Activated CD8-positive, alpha-beta memory T cell treated with anti-CD3 and anti-CD28 coated beads, Interleukin-2, amount 10 ng/mL, durations not matched to agents 7 days and 5 days (primary cell): ENCODE data around the gene SYNPO. TPM values are rescaled to one million over a fixed set of nuclear protein-coding genes. Genes with fewer than 3 reads are reported as not detected.

ENCODE experiments used
- ATAC-seq: fragments of 150-1000 bp; cut with Tn5 transposase; one replicate; pipeline ENCODE4 v1.10.0; 2021; ENCODE audit warnings: moderate library complexity
- CTCF ChIA-PET: fragments of 350-600 bp; sonication (Branson Sonifier 250); formaldehyde crosslinking; loops from one replicate; lab custom pipeline; 2021; ENCODE audit warnings: antibody characterized with exemption; lab: Charles Lee
- DNase-seq: peaks from one replicate; pipeline ENCODE4 v3.0.0-alpha.2; 2020
- H3K27ac Mint-ChIP-seq: one replicate; pipeline ENCODE4 v1.8.0; 2021; ENCODE audit warnings: mild to moderate bottlenecking, mixed read lengths
- H3K27me3 Mint-ChIP-seq: one replicate; pipeline ENCODE4 v1.8.0; 2021; ENCODE audit warnings: mixed read lengths
- H3K36me3 Mint-ChIP-seq: one replicate; pipeline ENCODE4 v1.8.0; 2021; ENCODE audit warnings: mild to moderate bottlenecking, mixed read lengths
- H3K4me1 Mint-ChIP-seq: one replicate; pipeline ENCODE4 v1.8.0; 2021; ENCODE audit warnings: mixed read lengths
- H3K4me3 Mint-ChIP-seq: one replicate; pipeline ENCODE4 v1.8.0; 2021; ENCODE audit warnings: mild to moderate bottlenecking, moderate library complexity, mixed read lengths
- H3K9me3 Mint-ChIP-seq: one replicate; pipeline ENCODE4 v1.8.0; 2022; ENCODE audit warnings: low read depth, mixed read lengths
- total RNA-seq, 2 experiments: library from RNA; stranded (reverse); gene quantifications; one replicate each; pipeline ENCODE4 v1.2.3, GENCODE V29; 2021

SYNPO gene
- under 1 TPM; 0.05 to 0.09 TPM for total RNA-seq

GRCh38 chr5:150640311-150641005, at the start of gene SYNPO:
TSS of gene SYNPO (plus strand) at chr5:150640660. CDS start at chr5:150648276, 7,616 bp downstream.
- Mint-ChIP-seq H3K27me3 (peaks cover 30% of the 10 kb centered on the region), H3K36me3 (no peaks in the 10 kb centered on the region), H3K4me1 (no peaks in the 10 kb centered on the region), H3K4me3 (no peak within 1 kb of the TSS), H3K9me3 (no peaks in the 10 kb centered on the region), H3K27ac (no peak within 1 kb of the TSS)
- DNase-seq (no peak), ATAC-seq (no peak)
- CTCF ChIA-PET = no interaction called here

DNA sequence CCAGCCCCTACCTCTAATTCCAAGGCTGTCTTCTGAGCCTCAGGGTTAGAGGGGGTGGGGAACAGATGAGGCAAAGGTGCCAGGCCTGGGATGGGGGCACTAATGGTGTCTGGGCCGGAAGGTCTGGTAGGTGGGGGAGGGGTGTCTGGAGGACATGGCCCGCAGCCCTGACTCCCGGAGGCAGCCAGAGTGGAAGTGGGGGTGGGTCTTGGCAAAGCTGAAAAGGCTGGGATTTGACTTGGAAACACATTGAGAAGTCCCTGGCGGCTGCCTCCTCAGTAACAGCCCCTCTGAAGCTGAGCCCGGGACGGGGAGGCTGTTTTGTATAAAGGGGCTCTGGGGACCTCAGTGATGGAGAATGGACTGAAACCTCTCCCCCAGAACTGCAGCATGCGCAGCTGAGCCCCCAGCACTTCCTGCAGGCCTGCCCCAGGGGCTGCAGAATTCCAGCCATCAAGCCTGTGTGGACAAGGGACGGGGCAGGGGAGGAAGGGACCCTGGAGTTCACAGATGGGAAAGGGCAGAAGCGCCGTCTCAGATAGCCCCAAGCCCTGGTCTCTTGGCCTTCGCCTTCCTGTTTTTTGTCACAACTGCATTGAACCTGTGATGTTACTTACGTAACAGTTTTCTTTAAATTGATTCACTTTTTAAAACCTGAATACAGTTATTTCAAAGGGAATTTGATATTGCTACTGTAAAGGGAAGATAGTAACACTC, 49.3 kb upstream of the SYNPO start:
- ATAC-seq (no peak), DNase-seq (no peak)
- H3K4me3 Mint-ChIP-seq = no peak overlapping the region
- no peak overlapping the region for H3K27ac Mint-ChIP-seq
- H3K36me3 Mint-ChIP-seq = no peaks in the 10 kb centered on the region
- H3K9me3 Mint-ChIP-seq = no peaks in the 10 kb centered on the region
- CTCF ChIA-PET = no interaction called here
- H3K4me1 Mint-ChIP-seq = no peaks in the 10 kb centered on the region
- H3K27me3 Mint-ChIP-seq = peaks cover 4% of the 10 kb centered on the region

DNA sequence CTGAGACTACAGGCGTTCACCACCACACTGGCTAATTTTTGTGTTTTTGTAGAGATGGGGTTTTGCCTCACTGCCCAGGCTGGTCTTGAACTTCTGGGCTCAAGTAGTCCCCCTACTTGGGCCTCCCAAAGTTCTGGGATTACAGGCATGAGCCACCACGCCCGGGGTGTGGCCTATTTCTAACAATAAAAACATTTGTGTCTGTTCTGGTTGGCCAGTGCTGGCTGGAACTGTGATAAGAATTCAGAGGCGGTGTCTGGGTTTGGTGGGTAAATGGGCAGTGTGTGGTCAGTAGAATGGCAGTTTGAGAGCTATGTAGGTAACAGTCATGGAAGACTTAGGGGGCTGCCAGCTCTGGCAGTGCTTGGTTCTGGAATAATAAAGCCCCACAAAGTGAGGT, 46.9 kb upstream of the SYNPO start:
- ATAC-seq (no peak), DNase-seq (no peak)
- CTCF ChIA-PET = no interaction called here
- peaks cover 4% of the 10 kb centered on the region for H3K27me3 Mint-ChIP-seq
- H3K4me1 Mint-ChIP-seq = no peaks in the 10 kb centered on the region
- no peak overlapping the region for H3K4me3 Mint-ChIP-seq
- no peak overlapping the region for H3K27ac Mint-ChIP-seq
- no peaks in the 10 kb centered on the region for H3K36me3 Mint-ChIP-seq
- H3K9me3 Mint-ChIP-seq = no peaks in the 10 kb centered on the region

DNA sequence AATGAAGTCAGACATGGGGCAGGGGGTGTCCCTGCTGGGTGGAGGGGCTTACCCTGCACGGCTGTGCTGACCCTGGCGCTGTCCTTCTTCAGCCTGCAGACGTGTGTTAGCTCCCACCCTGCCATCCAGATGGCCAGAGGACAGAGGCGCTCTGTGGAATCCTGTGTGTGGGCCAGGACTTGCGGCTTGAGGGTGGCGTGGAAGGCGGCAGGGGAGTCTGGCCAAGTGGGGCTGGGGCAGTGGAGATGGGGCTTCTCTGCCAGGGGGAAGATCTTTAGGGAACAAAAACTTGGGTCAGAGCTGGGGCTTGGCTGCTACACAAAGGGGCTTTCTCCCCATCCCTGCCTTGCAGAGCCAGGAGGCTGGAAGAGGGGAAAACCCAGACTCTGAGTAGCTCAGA, 46.5 kb upstream of the SYNPO start:
- Mint-ChIP-seq H3K36me3 (no peaks in the 10 kb centered on the region), H3K4me1 (no peaks in the 10 kb centered on the region), H3K27ac (no peak overlapping the region), H3K9me3 (no peaks in the 10 kb centered on the region), H3K27me3 (peaks cover 4% of the 10 kb centered on the region), H3K4me3 (no peak overlapping the region)
- no peak for ATAC-seq
- no peak for DNase-seq
- CTCF ChIA-PET = no interaction called here

- CTCF ChIA-PET = no interaction called here
- H3K36me3 Mint-ChIP-seq = no peaks in the 10 kb centered on the region
Observed at GRCh38 chr5:150595466-150596031, 44.9 kb upstream of the SYNPO start.

DNA sequence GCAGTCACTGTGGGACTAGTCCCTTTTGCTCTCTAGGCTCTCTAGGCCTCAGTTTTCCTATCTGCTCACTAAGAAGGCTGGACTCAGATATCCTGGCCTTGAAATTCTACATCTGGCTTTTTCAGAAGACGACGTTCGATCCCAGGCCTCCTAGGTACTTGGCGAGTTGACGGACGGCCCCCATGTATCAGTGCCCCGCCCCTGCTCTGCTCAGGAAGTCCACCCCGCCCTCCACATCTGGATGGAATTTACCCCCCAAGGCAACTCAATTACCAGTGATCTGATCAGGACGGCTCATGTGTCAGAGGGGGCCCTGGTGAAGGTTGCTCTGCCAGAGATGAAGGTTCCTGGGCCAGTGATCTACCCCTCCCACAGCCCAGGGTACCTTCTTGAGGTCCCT, 44.1 kb upstream of the SYNPO start:
- H3K4me1 Mint-ChIP-seq = no peaks in the 10 kb centered on the region
- no peaks in the 10 kb centered on the region for H3K9me3 Mint-ChIP-seq
- DNase-seq (no peak), ATAC-seq (no peak)
- H3K27ac Mint-ChIP-seq = no peak overlapping the region
- no peaks in the 10 kb centered on the region for H3K27me3 Mint-ChIP-seq
- no peak overlapping the region for H3K4me3 Mint-ChIP-seq
- CTCF ChIA-PET = no interaction called here
- no peaks in the 10 kb centered on the region for H3K36me3 Mint-ChIP-seq

More at GRCh38 chr5:150595466-150596031, 44.9 kb upstream of the SYNPO start:
- no peak overlapping the region for H3K4me3 Mint-ChIP-seq
- ATAC-seq = no peak
- H3K27ac Mint-ChIP-seq = no peak overlapping the region
- DNase-seq = no peak
- H3K4me1 Mint-ChIP-seq = no peaks in the 10 kb centered on the region
- no peaks in the 10 kb centered on the region for H3K9me3 Mint-ChIP-seq
- H3K27me3 Mint-ChIP-seq = no peaks in the 10 kb centered on the region

- CTCF ChIA-PET = no interaction called here
- Mint-ChIP-seq H3K36me3 (no peaks in the 10 kb centered on the region), H3K4me3 (no peak overlapping the region), H3K9me3 (no peaks in the 10 kb centered on the region), H3K4me1 (no peaks in the 10 kb centered on the region), H3K27ac (no peak overlapping the region), H3K27me3 (no peaks in the 10 kb centered on the region)
- DNase-seq (no peak), ATAC-seq (no peak)
Observed at GRCh38 chr5:150596826-150597225, 43.6 kb upstream of the SYNPO start.

DNA sequence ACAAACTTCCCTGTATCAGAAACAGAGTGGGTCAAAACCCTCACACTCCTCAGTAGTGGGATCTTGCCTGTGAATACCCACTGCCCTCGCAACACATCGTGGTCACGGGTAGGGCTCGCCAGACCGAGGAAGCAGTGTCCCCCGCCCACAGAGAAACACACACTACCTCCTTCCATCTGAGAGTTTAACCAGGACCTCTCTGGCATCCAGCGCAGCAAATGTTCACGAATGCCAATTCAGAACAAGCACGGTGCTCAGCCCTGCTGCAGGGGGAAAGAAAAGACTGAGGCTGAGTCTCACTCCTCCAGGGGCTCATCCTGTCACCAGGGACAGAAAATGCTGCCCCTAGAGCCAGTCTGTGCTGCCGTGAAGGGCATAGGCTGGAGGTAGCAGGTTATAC, 42.5 kb upstream of the SYNPO start:
- ATAC-seq (no peak), DNase-seq (no peak)
- H3K27ac Mint-ChIP-seq = no peak overlapping the region
- no peaks in the 10 kb centered on the region for H3K4me1 Mint-ChIP-seq
- H3K27me3 Mint-ChIP-seq = no peaks in the 10 kb centered on the region
- no peak overlapping the region for H3K4me3 Mint-ChIP-seq
- CTCF ChIA-PET = no interaction called here
- H3K9me3 Mint-ChIP-seq = no peaks in the 10 kb centered on the region
- no peaks in the 10 kb centered on the region for H3K36me3 Mint-ChIP-seq

GRCh38 chr5:150598821-150599273, 41.6 kb upstream of the SYNPO start:
- H3K36me3 Mint-ChIP-seq = no peaks in the 10 kb centered on the region
- DNase-seq (no peak), ATAC-seq (no peak)
- H3K27ac Mint-ChIP-seq = no peak overlapping the region
- CTCF ChIA-PET = no interaction called here
- no peaks in the 10 kb centered on the region for H3K4me1 Mint-ChIP-seq
- H3K9me3 Mint-ChIP-seq = no peaks in the 10 kb centered on the region
- H3K27me3 Mint-ChIP-seq = no peaks in the 10 kb centered on the region
- H3K4me3 Mint-ChIP-seq = no peak overlapping the region

DNA sequence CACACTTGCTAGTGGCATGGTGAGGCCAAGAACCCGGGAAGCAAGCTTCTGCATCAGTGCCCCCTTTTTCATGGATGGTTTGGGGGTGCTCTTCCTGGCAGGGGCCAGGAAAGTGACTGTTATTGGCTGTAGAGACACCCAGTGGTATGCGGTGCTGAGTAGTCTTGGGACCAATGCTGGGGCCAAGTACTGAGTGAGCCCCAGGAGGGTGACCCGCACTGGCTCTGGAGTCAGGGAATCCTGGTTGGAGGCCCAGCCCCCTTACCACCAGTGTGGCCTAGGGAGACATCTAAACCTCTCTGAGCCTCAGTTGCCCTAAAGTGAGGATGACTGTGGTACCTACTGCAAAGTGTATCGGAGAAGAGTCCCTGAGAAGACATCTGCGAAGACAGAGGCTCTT, 41.2 kb upstream of the SYNPO start:
- CTCF ChIA-PET = no interaction called here
- Mint-ChIP-seq H3K27ac (no peak overlapping the region), H3K4me1 (no peaks in the 10 kb centered on the region), H3K4me3 (no peak overlapping the region), H3K36me3 (no peaks in the 10 kb centered on the region), H3K27me3 (no peaks in the 10 kb centered on the region), H3K9me3 (no peaks in the 10 kb centered on the region)
- DNase-seq (no peak), ATAC-seq (no peak)

DNA sequence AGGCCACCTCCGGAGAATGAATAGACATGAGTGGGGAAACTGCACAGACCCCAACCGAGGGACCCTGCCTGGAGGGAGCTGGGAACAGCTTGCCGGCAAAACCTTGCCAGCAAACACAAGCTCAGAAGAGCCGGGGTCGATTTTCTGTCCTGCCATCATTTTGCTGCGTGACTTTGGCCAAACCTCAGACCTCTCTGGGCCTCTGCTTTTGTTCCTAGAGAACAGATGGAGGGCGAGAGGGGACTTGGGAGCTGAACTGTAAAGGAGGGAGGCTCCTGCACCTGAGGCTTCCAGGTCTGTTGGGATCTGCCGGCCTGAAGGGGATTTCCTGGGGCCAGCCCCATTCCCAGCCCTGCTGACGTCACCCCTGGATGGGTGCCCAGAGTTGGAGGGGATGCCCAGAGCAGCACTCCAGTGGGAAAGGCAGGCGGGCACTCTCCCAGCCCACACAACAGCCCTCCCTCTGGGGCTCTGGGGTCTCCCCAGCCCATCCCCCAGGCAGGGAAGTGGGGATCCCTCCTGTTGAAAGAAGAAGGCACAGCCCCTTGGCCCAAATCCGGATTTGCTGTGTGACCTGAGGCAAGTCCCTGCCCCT, 40.4 kb upstream of the SYNPO start:
- no peaks in the 10 kb centered on the region for H3K27me3 Mint-ChIP-seq
- CTCF ChIA-PET = no interaction called here
- H3K36me3 Mint-ChIP-seq = no peaks in the 10 kb centered on the region
- no peaks in the 10 kb centered on the region for H3K9me3 Mint-ChIP-seq
- H3K4me3 Mint-ChIP-seq = no peak overlapping the region
- DNase-seq (no peak), ATAC-seq (no peak)
- no peak overlapping the region for H3K27ac Mint-ChIP-seq
- no peaks in the 10 kb centered on the region for H3K4me1 Mint-ChIP-seq

GRCh38 chr5:150600616-150601490, 39.6 kb upstream of the SYNPO start:
- no peak overlapping the region for H3K4me3 Mint-ChIP-seq
- CTCF ChIA-PET = no interaction called here
- no peak overlapping the region for H3K27ac Mint-ChIP-seq
- H3K4me1 Mint-ChIP-seq = no peaks in the 10 kb centered on the region
- no peak for DNase-seq
- no peaks in the 10 kb centered on the region for H3K36me3 Mint-ChIP-seq
- no peaks in the 10 kb centered on the region for H3K27me3 Mint-ChIP-seq
- ATAC-seq = no peak
- no peaks in the 10 kb centered on the region for H3K9me3 Mint-ChIP-seq
